GM12801 (cell line): ENCODE measurements around the gene RAB40AL.

Experiments used
- CTCF ChIP-seq: IDR thresholded peaks from one replicate; pipeline ENCODE4 v1.5.1; 2011; ENCODE audit warnings: control low read depth; ENCODE audit not compliant: insufficient read length; ENCODE audit errors: extremely low read depth

RAB40AL gene

GRCh38 chrX:102968216-102968615 is 31.1 kb downstream of the RAB40AL start:
- TF ChIP-seq CTCF, result no peak

- no peak for TF ChIP-seq CTCF
These were observed 37.9 kb downstream of the RAB40AL start for GRCh38 chrX:102975016-102975415.

- no peak for TF ChIP-seq CTCF
These were observed 39.2 kb downstream of the RAB40AL start for GRCh38 chrX:102976286-102976685.

DNA sequence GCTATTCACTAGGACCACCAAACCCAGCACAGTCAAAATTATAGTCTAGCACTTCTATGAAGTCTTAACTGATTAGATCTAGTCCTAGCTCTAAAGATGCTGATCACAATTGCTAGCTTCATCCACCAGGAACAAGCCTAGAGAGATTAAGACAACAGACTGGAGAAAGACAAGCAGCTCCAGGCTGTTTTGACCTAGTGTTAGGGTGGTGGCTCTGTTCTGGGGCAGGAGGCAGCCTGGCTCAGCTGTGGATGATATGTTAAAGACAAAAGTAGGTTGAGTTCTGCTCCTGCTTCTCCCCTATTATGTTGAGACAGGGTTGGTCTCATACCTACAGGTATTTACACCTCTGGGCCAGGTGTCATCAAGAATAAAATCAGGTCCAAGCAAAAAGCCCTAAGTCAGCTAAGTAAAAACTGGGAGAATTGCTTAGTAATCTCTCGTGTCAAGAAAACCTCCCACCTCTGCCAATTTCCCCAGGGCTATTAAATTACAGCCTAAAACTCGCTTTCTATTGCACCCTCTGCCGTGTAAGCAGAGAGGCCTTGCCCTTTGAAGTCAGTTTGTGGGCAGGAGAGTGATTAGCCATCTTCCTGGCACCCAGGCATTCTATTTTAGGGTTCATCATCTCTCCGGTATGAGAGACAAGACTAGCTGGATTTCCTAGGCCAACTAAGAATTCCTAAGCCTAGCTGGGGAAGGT is 39.9 kb downstream of the RAB40AL start:
- no peak for TF ChIP-seq CTCF

- TF ChIP-seq CTCF, result no peak
These were observed 41.5 kb downstream of the RAB40AL start for GRCh38 chrX:102978594-102978993.

- no peak for TF ChIP-seq CTCF
These were observed 42.5 kb downstream of the RAB40AL start for GRCh38 chrX:102979536-102979935.

DNA sequence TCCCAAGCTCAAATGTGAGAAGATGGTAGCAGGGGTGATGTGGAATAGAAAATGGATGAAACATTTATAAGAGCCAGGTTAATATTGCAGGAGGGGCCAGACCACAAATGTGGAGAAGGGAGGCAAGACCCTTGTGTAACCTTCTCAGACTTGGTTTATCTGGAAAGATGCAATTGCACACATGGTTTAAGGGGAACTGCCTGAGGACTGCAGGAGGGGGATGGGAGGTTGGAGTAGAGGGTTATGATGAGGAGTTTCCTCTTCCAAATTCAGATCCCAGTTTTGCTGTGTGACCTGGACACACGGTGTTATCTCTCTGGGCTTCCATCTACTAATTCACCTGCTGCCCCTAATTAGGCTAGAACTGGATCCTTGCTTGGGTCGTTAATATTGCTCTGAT is 46.1 kb downstream of the RAB40AL start:
- no peak for TF ChIP-seq CTCF

DNA sequence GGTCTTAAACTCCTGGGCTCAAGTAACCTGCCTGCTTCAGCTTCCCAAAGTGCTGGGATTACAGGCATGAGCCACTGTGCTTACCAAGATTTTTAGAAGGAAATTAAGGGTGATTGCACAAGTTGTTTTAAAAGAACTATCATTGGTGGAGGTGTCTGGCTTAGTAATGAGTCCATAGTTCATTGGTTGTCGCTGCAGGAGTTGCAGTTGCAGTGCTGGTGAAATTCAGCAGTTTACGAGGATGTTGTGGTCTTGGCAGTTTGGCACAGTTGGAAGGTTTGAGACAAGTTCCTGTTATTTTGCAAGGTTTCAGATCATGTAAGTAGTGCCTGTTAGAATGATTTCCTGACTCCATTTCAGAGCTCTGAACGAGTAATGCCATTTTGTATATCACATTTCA is 48.1 kb downstream of the RAB40AL start:
- no peak for TF ChIP-seq CTCF
